ENCODE data around the gene RREB1. TPM values are rescaled to one million over a fixed set of nuclear protein-coding genes. Genes with fewer than 3 reads are reported as not detected.

RREB1 gene
- total and polyA plus RNA-seq, 4 donors: 3.5 to 44.7 (median 17.8) TPM

DNA sequence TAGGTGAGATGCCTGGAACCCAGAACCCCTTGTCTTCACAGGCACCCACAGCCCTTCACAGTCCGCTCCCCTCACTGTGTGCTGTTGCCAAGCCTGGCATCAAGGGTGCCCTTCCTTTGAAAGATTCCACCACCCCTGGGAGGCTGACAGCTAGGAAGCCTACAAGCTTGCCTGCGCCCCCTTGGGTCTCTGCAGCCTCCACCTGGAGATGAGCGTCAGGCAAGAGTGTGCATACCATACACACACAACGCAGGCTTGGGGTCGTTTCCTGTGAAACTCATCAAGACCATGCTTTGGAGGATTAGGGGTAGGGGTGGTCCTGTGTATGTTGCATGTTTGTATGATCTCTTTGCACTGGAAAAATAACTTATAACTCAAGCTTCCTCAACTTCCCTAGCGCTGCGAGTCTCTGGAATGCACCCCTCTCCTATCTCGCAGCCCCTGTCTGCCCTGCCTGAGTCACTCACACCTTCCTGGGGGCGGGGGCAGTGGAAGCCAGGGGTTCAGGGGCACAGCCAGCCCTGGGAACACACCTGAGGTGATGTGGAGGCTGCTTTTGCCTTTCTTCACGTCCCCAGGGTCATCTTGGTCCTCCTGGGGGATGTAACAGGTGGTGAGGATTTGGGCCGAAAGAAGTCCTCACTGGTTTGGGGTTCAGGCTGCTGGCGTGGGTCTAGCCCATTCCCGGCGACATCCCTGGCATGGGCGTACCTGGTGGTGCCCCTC lies 138.1 kb downstream of the RREB1 start:
- no peaks in the 10 kb centered on the region for H3K27me3 ChIP-seq (ENCODE audit: control insufficient read depth in 1 of 2, insufficient read depth in 2 of 2, low read length in 1 of 2)
- no peaks in the 10 kb centered on the region for H3K4me1 ChIP-seq (ENCODE audit: control insufficient read depth in 1 of 2, insufficient read depth in 2 of 2, low read length in 2 of 2)
- H3K4me3 ChIP-seq (ENCODE audit: low read length in 2 of 2): no peak overlapping the region
- no peak overlapping the region for H3K27ac ChIP-seq (ENCODE audit: low read depth in 1 of 2, low read length in 2 of 2)
- peaks cover 2 to 14% of the 10 kb centered on the region in 2 donors for H3K36me3 ChIP-seq (ENCODE audit: control insufficient read depth in 1 of 2, insufficient read depth in 2 of 2, low read length in 1 of 2)
- ATAC-seq (ENCODE audit: low FRiP score): no peak
- intact Hi-C loops (cut with DNase I): loop anchor here (10.0 kb wide), 2 partner anchors 321 to 521 kb away; no protein-coding TSS in a partner anchor
- no peaks in the 10 kb centered on the region for H3K9me3 ChIP-seq (ENCODE audit: control insufficient read depth, low read length)
- WGBS, 2 donors: 92 to 95% methylated on average over 15 of the region's 15 CpGs
- DNase-seq: peak in 1 of 2 donors; percentile 34

DNA sequence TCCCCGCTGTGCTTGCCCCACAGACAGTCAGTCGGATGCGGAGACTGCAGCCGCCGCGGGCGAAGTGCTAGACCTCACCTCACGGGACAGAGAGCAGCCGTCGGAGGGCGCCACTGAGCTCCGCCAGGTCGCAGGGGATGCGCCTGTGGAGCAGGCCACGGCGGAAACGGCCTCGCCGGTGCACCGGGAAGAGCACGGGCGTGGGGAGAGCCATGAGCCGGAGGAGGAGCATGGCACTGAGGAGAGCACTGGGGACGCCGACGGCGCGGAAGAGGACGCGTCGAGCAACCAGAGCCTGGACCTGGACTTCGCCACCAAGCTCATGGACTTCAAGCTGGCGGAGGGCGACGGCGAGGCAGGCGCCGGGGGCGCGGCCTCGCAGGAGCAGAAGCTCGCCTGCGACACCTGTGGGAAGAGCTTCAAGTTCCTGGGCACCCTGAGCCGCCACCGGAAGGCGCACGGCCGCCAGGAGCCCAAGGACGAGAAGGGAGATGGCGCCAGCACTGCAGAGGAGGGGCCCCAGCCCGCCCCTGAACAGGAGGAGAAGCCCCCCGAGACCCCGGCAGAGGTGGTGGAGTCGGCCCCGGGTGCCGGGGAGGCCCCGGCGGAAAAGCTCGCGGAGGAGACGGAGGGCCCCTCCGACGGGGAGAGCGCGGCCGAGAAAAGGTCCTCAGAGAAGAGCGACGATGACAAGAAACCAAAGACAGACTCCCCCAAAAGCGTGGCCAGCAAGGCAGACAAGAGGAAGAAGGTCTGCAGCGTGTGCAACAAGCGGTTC lies 138.8 kb downstream of the RREB1 start:
- intact Hi-C loops (cut with DNase I): loop anchor here (10.0 kb wide), 2 partner anchors 322 to 522 kb away; no protein-coding TSS in a partner anchor
- no peak for ATAC-seq (ENCODE audit: low FRiP score)
- Histone ChIP-seq H3K27ac (ENCODE audit: low read depth in 1 of 2, low read length in 2 of 2) (no peak overlapping the region), H3K36me3 (ENCODE audit: control insufficient read depth in 1 of 2, insufficient read depth in 2 of 2, low read length in 1 of 2) (peaks cover 2 to 14% of the 10 kb centered on the region in 2 donors), H3K4me1 (ENCODE audit: control insufficient read depth in 1 of 2, insufficient read depth in 2 of 2, low read length in 2 of 2) (no peaks in the 10 kb centered on the region), H3K9me3 (ENCODE audit: control insufficient read depth, low read length) (no peaks in the 10 kb centered on the region), H3K4me3 (ENCODE audit: low read length in 2 of 2) (no peak overlapping the region), H3K27me3 (ENCODE audit: control insufficient read depth in 1 of 2, insufficient read depth in 2 of 2, low read length in 1 of 2) (no peaks in the 10 kb centered on the region)
- WGBS, 2 donors: 88 to 93% methylated on average over 70 to 71 of the region's 71 CpGs
- DNase-seq: peak in 1 of 2 donors; percentile 43

GRCh38 chr6:7247179-7247456 lies 139.4 kb downstream of the RREB1 start:
- peak in 1 of 2 donors; percentile 34 for DNase-seq
- Histone ChIP-seq H3K4me1 (ENCODE audit: control insufficient read depth in 1 of 2, insufficient read depth in 2 of 2, low read length in 2 of 2) (no peaks in the 10 kb centered on the region), H3K9me3 (ENCODE audit: control insufficient read depth, low read length) (no peaks in the 10 kb centered on the region), H3K4me3 (ENCODE audit: low read length in 2 of 2) (no peak overlapping the region), H3K36me3 (ENCODE audit: control insufficient read depth in 1 of 2, insufficient read depth in 2 of 2, low read length in 1 of 2) (peaks cover 0 to 14% of the 10 kb centered on the region in 2 donors), H3K27me3 (ENCODE audit: control insufficient read depth in 1 of 2, insufficient read depth in 2 of 2, low read length in 1 of 2) (no peaks in the 10 kb centered on the region), H3K27ac (ENCODE audit: low read depth in 1 of 2, low read length in 2 of 2) (no peak overlapping the region)
- 93 to 96% methylated on average over 15 of the region's 15 CpGs for WGBS, 2 donors
- ATAC-seq (ENCODE audit: low FRiP score): no peak
- intact Hi-C loops (cut with DNase I): loop anchor here (10.0 kb wide), 2 partner anchors 322 to 522 kb away; no protein-coding TSS in a partner anchor

DNA sequence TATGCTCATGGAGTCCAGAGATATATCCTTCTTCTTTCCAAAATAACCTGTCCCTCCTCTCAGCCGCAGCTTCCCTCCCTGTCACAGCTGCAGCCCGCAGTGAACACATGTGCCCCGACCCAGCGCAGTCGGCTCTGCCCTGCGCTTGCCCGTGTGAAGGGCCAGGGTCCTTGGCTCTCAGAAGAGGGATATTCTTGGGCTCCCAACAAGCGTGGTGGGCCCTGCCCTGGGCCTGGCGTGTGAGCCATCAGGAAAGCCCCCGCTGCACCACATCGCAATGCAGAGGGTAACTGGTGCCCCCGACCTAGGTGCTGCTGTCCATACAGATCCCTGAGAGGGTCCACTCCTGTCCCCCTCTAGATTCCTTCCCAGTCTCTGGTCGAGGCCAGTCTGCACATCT lies 140.1 kb downstream of the RREB1 start:
- peaks cover 0 to 14% of the 10 kb centered on the region in 2 donors for H3K36me3 ChIP-seq (ENCODE audit: control insufficient read depth in 1 of 2, insufficient read depth in 2 of 2, low read length in 1 of 2)
- 92 to 95% methylated on average over 13 of the region's 13 CpGs for WGBS, 2 donors

DNA sequence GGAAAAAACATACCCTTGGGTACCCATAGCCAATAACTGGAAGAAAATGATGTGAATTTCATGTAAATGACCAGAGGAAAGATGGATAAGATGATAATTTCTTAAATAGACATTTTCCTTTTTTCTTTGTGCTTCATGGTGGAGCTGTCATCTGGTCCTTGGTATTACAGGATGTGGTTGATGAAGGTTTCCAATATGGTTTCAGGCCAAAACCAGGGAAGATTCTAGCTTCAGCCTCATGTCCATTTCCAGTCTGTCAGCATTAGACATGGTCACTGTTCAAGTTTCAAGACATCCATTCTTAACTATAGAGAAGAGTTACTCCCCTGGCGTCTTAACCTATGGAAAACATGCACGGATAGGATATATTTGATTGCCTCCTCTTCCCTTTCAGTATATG lies 141.6 kb downstream of the RREB1 start:
- intact Hi-C loops (cut with DNase I): loop anchor here (10.0 kb wide), 2 partner anchors 325 to 525 kb away; no protein-coding TSS in a partner anchor
- Histone ChIP-seq H3K27me3 (ENCODE audit: control insufficient read depth in 1 of 2, insufficient read depth in 2 of 2, low read length in 1 of 2) (no peaks in the 10 kb centered on the region), H3K4me1 (ENCODE audit: control insufficient read depth in 1 of 2, insufficient read depth in 2 of 2, low read length in 2 of 2) (no peaks in the 10 kb centered on the region), H3K27ac (ENCODE audit: low read depth in 1 of 2, low read length in 2 of 2) (no peak overlapping the region), H3K4me3 (ENCODE audit: low read length in 2 of 2) (no peak overlapping the region), H3K36me3 (ENCODE audit: control insufficient read depth in 1 of 2, insufficient read depth in 2 of 2, low read length in 1 of 2) (peaks cover 0 to 14% of the 10 kb centered on the region in 2 donors), H3K9me3 (ENCODE audit: control insufficient read depth, low read length) (no peaks in the 10 kb centered on the region)
- DNase-seq (no peak), ATAC-seq (ENCODE audit: low FRiP score) (no peak)
- WGBS, 2 donors: 83 to 90% methylated on average over 2 of the region's 2 CpGs

More for the DNA sequence above, 140.1 kb downstream of the RREB1 start:
- no peak for ATAC-seq (ENCODE audit: low FRiP score)
- peak in 1 of 2 donors; percentile 19 for DNase-seq
- Histone ChIP-seq H3K27me3 (ENCODE audit: control insufficient read depth in 1 of 2, insufficient read depth in 2 of 2, low read length in 1 of 2) (no peaks in the 10 kb centered on the region), H3K4me3 (ENCODE audit: low read length in 2 of 2) (no peak overlapping the region), H3K27ac (ENCODE audit: low read depth in 1 of 2, low read length in 2 of 2) (no peak overlapping the region), H3K4me1 (ENCODE audit: control insufficient read depth in 1 of 2, insufficient read depth in 2 of 2, low read length in 2 of 2) (no peaks in the 10 kb centered on the region), H3K9me3 (ENCODE audit: control insufficient read depth, low read length) (no peaks in the 10 kb centered on the region)
- intact Hi-C loops (cut with DNase I): loop anchor here (10.0 kb wide), 2 partner anchors 323 to 523 kb away; no protein-coding TSS in a partner anchor

GRCh38 chr6:7249946-7250643 lies 142.3 kb downstream of the RREB1 start:
- H3K27ac ChIP-seq (ENCODE audit: low read depth in 1 of 2, low read length in 2 of 2): no peak overlapping the region
- DNase-seq (peak in 1 of 2 donors; percentile 22), ATAC-seq (ENCODE audit: low FRiP score) (no peak)
- intact Hi-C loops (cut with DNase I): loop anchor here (10.0 kb wide), 2 partner anchors 325 to 525 kb away; no protein-coding TSS in a partner anchor
- peaks cover 0 to 14% of the 10 kb centered on the region in 2 donors for H3K36me3 ChIP-seq (ENCODE audit: control insufficient read depth in 1 of 2, insufficient read depth in 2 of 2, low read length in 1 of 2)
- no peaks in the 10 kb centered on the region for H3K9me3 ChIP-seq (ENCODE audit: control insufficient read depth, low read length)
- no peaks in the 10 kb centered on the region for H3K4me1 ChIP-seq (ENCODE audit: control insufficient read depth in 1 of 2, insufficient read depth in 2 of 2, low read length in 2 of 2)
- H3K27me3 ChIP-seq (ENCODE audit: control insufficient read depth in 1 of 2, insufficient read depth in 2 of 2, low read length in 1 of 2): no peaks in the 10 kb centered on the region
- WGBS, 2 donors: 67 to 69% methylated on average over 7 of the region's 7 CpGs
- no peak overlapping the region for H3K4me3 ChIP-seq (ENCODE audit: low read length in 2 of 2)

GRCh38 chr6:7250812-7251211 lies 143.1 kb downstream of the RREB1 start:
- intact Hi-C loops (cut with DNase I): no loop called here
- no peak for DNase-seq

DNA sequence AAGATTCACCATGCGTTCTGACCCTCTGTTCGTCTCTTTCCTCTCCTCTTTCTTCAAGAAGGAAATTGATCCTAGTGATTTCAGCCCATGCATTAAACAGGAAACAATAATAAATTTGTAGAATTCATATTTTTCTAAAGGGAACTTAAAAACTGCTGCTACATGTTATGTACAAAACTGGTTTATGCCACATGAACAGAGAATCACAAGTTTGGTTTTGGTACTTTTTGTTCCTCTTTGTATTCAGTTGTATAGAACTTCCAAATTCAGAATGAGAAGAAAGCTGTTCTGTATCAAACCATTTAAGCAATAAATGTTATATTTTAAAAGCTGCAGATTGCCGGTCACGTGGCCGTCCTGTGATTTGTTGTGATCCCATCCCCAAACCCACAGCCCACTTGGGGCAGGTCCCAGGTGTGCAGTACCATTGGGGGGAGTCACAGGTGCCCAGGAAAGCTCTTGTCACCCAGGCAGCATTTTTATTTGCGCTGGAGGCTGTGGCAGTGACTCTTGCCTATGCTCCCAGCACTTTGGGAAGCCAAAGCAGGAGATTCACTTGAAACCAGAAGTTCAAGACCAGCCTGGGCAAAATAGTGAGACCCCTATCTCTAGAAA lies 144.0 kb downstream of the RREB1 start:
- Histone ChIP-seq H3K36me3 (ENCODE audit: control insufficient read depth in 1 of 2, insufficient read depth in 2 of 2, low read length in 1 of 2) (peaks cover 0 to 11% of the 10 kb centered on the region in 2 donors), H3K4me3 (ENCODE audit: low read length in 2 of 2) (no peak overlapping the region), H3K27me3 (ENCODE audit: control insufficient read depth in 1 of 2, insufficient read depth in 2 of 2, low read length in 1 of 2) (no peaks in the 10 kb centered on the region), H3K27ac (ENCODE audit: low read depth in 1 of 2, low read length in 2 of 2) (no peak overlapping the region), H3K4me1 (ENCODE audit: control insufficient read depth in 1 of 2, insufficient read depth in 2 of 2, low read length in 2 of 2) (no peaks in the 10 kb centered on the region), H3K9me3 (ENCODE audit: control insufficient read depth, low read length) (no peaks in the 10 kb centered on the region)
- 93 to 96% methylated on average over 6 of the region's 6 CpGs for WGBS, 2 donors
- peak in 1 of 2 donors; percentile 46 for DNase-seq
- ATAC-seq (ENCODE audit: low FRiP score): no peak
- intact Hi-C loops (cut with DNase I): no loop called here

More at GRCh38 chr6:7250812-7251211, 143.1 kb downstream of the RREB1 start:
- Histone ChIP-seq H3K4me3 (ENCODE audit: low read length in 2 of 2) (no peak overlapping the region), H3K36me3 (ENCODE audit: control insufficient read depth in 1 of 2, insufficient read depth in 2 of 2, low read length in 1 of 2) (peaks cover 0 to 14% of the 10 kb centered on the region in 2 donors), H3K4me1 (ENCODE audit: control insufficient read depth in 1 of 2, insufficient read depth in 2 of 2, low read length in 2 of 2) (no peaks in the 10 kb centered on the region), H3K27ac (ENCODE audit: low read depth in 1 of 2, low read length in 2 of 2) (no peak overlapping the region), H3K27me3 (ENCODE audit: control insufficient read depth in 1 of 2, insufficient read depth in 2 of 2, low read length in 1 of 2) (no peaks in the 10 kb centered on the region), H3K9me3 (ENCODE audit: control insufficient read depth, low read length) (no peaks in the 10 kb centered on the region)
- no peak for ATAC-seq (ENCODE audit: low FRiP score)
- WGBS, 2 donors: 91 to 95% methylated on average over 8 of the region's 8 CpGs

Measured in aorta (tissue), 5 donors.